Measurements from ENCODE around the gene CDKN2B-AS1.
"Not testable (repeated sequence)": the region's sequence is repeated elsewhere in the genome, so short reads cannot be mapped to it uniquely, and the experiment has no call there.

CDKN2B-AS1 gene

DNA sequence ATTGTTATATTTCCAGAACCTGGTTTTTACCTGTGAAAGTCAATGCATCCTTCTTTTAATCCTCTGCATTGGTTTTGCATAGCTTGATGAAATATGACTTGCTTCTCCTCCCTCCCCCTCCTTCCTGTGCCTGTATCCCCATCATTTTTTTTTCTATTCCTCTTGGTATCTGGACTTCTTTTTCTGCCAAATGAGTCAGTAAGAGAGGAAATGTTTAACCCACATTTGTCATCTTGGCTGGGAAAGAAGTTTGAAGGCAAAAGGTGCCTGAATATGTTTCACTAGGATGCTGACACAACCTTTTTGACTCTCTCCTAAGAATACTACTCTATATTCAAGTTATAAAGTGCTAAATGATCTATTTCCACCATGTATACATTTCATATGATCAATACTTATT lies 50.0 kb downstream of the CDKN2B-AS1 start:
- no peak for DNase-seq (ENCODE audit: low read depth)

DNA sequence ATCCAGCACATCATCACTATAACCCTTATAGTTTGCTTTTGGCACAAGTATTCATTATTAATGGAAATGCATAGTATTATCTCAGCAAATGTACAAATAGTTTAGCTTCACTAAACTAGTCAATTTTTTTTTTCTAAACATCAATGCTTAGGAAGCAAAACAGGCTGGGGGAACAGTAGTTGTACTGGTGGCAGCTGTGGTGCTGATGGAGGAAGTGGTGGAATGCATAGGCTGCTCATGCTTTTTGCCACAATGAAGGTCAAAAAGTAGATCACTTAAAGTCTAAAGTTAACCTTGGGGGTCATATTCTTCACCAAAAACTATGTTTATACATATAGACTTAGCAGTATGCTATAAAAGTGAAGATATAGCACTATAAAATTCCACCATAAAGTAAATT lies 50.8 kb downstream of the CDKN2B-AS1 start:
- DNase-seq (ENCODE audit: low read depth) = no peak

- DNase-seq (ENCODE audit: low read depth) = no peak
Observed at GRCh38 chr9:22046243-22046885, 51.8 kb downstream of the CDKN2B-AS1 start.

GRCh38 chr9:22047596-22047995 lies 53.0 kb downstream of the CDKN2B-AS1 start:
- DNase-seq (ENCODE audit: low read depth) = no peak

GRCh38 chr9:22049411-22049810 lies 54.8 kb downstream of the CDKN2B-AS1 start:
- no peak for DNase-seq (ENCODE audit: low read depth)

DNA sequence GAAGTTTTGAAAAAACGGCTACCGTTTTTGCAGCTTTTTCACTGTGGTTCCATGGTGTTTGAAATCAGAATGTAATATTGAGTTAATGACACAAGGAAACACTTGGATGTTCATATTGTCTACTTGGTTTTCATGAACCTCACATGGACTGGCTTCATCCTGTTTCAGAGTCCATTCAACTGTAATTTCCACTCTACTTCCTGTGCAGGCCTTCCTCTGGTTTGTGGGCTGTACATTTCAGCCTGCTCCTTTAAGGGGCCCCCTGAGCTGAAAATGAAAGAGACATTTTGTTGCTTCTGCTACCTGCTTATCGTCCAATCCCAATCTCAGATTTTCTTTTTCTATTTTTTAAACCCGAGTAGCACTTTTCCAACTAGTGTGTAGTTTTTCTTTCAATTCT lies 56.3 kb downstream of the CDKN2B-AS1 start:
- DNase-seq (ENCODE audit: low read depth) = no peak

- DNase-seq (ENCODE audit: low read depth) = peak; percentile 1
Observed at GRCh38 chr9:22052376-22052945, 57.9 kb downstream of the CDKN2B-AS1 start.

GRCh38 chr9:22053178-22053577 lies 58.6 kb downstream of the CDKN2B-AS1 start:
- DNase-seq (ENCODE audit: low read depth) = no peak

DNA sequence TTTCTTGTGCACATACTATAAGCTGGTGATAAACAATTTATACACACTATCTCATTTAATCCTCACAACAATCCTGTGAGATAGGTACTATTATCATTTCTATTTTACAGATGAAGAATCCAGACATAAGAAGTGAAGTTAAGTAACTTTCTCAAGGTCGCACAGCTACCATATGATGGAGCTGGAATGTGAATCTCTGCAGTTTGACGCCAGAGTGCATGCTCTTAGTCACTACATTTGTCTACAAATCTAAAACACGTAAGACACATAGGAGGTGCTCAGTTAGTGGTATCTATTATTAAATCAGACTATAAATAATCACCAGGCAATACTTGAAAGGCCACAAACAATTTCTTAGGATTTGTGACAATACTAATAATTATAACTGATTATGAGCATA lies 59.5 kb downstream of the CDKN2B-AS1 start:
- DNase-seq (ENCODE audit: low read depth) = no peak

DNA sequence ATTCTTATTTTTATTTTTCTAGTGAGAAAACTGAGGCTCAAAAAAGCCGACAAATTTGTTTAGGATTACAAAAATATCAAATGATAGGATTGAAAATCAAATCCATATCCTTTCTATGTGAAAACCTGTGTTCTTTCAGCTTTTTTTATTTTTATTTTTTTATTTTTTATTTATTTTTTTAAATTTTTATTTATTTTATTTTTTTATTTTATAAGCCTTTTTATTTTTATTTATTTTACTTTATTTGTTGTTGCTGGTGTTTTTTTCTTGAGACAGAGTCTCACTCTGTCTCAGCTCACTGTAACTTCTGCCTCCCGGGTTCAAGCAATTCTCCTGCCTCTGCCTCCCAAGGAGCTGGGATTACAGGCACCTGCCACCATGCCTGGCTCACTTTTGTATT lies 59.9 kb downstream of the CDKN2B-AS1 start:
- no peak for DNase-seq (ENCODE audit: low read depth)

DNA sequence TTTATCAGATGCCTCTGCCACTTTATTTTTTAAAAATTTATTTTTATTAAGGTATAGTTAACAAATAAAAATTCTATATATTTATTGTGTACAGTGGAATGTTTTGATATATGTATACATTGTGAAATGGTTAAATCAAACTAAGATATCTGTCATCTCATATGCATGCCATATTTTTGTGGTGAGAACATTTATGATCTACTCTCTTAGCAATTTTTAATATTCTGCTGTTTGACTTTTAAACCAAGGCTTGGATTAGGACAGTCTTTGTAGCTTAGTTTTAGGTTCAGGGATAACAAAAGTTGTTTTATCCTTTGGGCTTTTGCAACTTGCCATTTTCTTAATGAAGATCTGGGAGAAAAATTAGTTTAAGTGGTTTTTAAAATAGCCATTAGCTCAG lies 60.5 kb downstream of the CDKN2B-AS1 start:
- DNase-seq (ENCODE audit: low read depth) = no peak

DNA sequence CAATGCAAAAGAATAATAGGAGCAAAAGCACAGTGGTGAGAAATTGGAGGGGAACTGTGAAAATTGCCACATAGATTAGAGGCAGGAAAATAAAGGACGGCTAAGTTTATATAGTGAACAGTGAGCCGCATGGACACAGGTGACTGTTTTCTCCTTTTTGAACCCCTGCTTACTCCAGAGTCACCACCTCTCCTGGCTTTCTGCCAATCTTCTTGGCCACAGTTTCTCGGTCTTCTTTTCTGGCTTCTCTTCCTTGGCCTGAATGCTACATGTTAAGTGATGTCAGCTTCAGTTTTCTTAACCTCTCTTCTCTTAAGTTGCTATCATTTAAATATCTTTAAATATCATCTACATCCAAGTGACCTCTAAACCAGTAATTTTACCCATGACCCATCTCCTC lies 61.8 kb downstream of the CDKN2B-AS1 start:
- no peak for DNase-seq (ENCODE audit: low read depth)

- not testable (repeated sequence) for DNase-seq (ENCODE audit: low read depth)
Observed at GRCh38 chr9:22057972-22058371, 63.4 kb downstream of the CDKN2B-AS1 start.

GRCh38 chr9:22060831-22061383 lies 66.3 kb downstream of the CDKN2B-AS1 start:
- DNase-seq (ENCODE audit: low read depth) = no peak

GRCh38 chr9:22064957-22065356 lies 70.4 kb downstream of the CDKN2B-AS1 start:
- DNase-seq (ENCODE audit: low read depth) = no peak

GRCh38 chr9:22065431-22066200 lies 71.0 kb downstream of the CDKN2B-AS1 start:
- no peak for DNase-seq (ENCODE audit: low read depth)

DNA sequence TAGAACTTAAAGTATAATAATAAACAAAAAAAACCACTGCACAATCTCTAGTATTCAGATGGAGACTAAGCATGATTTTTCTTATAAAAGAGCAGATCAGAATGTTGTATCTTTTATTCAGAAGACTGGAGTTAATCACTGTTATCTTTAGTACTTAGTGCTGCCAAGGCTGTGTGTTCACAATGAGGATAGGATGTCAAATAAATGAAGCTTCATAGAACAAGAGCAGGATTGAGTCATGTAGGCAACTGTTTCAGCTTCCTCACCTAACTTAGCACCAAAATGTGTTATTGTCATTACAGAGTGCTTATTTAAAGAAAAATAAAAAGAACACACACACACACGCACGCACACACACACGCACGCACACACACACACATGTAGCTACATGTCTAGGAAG lies 72.6 kb downstream of the CDKN2B-AS1 start:
- no peak for DNase-seq (ENCODE audit: low read depth)

GRCh38 chr9:22068369-22068768 lies 73.8 kb downstream of the CDKN2B-AS1 start:
- DNase-seq (ENCODE audit: low read depth) = no peak

GRCh38 chr9:22073349-22073748 lies 78.8 kb downstream of the CDKN2B-AS1 start:
- no peak for DNase-seq (ENCODE audit: low read depth)

DNA sequence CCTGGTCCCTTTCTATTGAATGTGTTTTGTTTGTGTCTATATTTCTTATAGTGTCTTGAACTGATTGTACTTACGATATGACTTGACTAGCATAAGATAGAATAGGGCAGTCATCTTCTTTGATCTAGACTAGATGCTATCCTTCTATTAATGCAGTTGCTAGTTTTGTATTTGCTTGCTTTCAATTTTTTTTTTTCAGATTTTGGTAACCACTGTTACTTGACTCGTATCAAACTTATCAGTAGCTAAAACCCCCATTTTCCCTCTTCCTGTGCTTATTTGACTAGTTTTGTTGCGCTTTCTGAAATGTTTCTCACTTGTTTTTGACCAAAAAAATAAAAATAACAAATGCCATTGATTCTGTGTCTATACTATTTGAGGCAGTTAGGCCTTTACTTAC lies 83.5 kb downstream of the CDKN2B-AS1 start:
- no peak for DNase-seq (ENCODE audit: low read depth)

DNA sequence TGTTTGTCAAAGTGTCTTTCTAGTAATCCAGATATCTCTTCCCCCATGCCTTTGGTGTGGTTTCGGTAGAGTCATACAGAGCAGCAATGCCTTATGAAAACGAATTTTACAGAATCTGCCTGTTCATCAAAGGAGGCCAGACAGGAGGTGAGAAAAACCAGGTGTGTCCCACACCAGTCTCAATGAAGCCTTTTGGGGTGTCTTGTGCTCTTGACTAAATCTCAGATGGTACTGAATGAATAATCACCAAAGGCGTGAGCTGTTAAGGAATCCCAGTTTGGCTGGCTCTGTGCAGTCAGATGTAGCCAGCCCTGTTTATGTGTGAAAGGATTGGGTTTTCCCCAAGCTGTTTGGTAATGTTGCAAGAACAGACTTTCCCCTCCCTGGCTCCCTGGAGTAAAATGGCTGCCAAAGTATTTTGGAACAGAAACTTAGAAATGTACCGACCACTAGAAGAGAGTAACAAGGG lies 85.3 kb downstream of the CDKN2B-AS1 start:
- peak; percentile 5 for DNase-seq (ENCODE audit: low read depth)

DNA sequence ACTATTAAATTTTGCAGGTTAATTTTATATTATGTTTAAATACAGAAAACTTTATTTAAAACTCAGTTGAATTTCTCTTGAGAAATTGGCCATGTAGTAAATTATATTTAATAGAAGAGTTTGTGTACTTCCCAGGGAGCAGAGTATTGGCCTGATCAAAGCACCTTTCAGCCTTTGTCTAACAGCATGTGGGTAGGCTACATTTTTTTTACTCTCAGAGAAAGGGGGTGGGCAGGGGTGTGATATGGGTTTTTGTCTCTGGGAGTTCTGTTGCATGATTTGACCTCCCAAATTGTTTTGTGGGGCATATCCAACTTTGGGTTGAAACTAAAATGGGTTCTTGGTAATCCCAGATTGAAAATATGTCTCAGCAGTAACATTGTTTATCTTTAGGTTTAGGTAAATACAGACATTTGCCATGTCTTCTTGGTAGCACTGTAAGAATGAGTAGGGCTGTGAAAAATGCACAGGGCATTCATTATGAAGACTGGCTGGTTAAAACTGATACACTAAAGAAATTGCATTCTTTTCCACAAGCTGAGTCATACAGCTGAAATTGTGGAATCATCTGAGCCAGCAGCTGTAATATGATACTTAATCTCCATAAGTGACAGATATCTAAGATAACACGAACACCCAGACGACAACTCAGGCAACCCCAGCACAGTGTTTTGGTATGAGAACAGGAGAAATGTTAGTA lies 89.9 kb downstream of the CDKN2B-AS1 start:
- no peak for DNase-seq (ENCODE audit: low read depth)
